GM23338 (cell line): ENCODE data around the gene C1orf185. TPM values are rescaled to one million over a fixed set of nuclear protein-coding genes. Genes with fewer than 3 reads are reported as not detected.
"Not testable (repeated sequence)": the region's sequence is repeated elsewhere in the genome, so short reads cannot be mapped to it uniquely, and the experiment has no call there.

Experiments used
- ATAC-seq: fragments of 200-7000 bp; cut with Tn5 transposase; 3 replicates; pipeline ENCODE4 v1.9.1; 2020
- DNase-seq: peaks from one replicate; pipeline ENCODE4 v3.0.0-alpha.2; 2015; ENCODE audit warnings: low spot score
- H2AFZ ChIP-seq: fragments of 200-600 bp; sonication (generic); 2 replicates; pipeline ENCODE4 v1.8.0; 2016; ENCODE audit warnings: antibody characterized with exemption, mild to moderate bottlenecking, moderate library complexity
- H3F3A ChIP-seq: fragments of 200-600 bp; sonication (generic); replicated peaks from 2 replicates; pipeline ENCODE4 v1.8.0; 2017; ENCODE audit warnings: antibody characterized with exemption, mixed run types, low read depth
- H3K27ac ChIP-seq: fragments of 200-600 bp; sonication (generic); 2 replicates; pipeline ENCODE4 v1.6.1; 2016; ENCODE audit warnings: low read depth
- H3K27me3 ChIP-seq: fragments of 200-600 bp; sonication (generic); 2 replicates; pipeline ENCODE4 v1.8.0; 2016; ENCODE audit warnings: mild to moderate bottlenecking, mixed run types, moderate library complexity; ENCODE audit not compliant: insufficient read depth
- H3K36me3 ChIP-seq: fragments of 200-600 bp; sonication (generic); 2 replicates; pipeline ENCODE4 v1.8.0; 2016; ENCODE audit warnings: mild to moderate bottlenecking; ENCODE audit not compliant: insufficient read depth
- H3K4me1 ChIP-seq: fragments of 200-600 bp; sonication (generic); 2 replicates; pipeline ENCODE4 v1.8.0; 2016; ENCODE audit warnings: mild to moderate bottlenecking, moderate library complexity; ENCODE audit not compliant: insufficient read depth
- H3K4me2 ChIP-seq: fragments of 200-600 bp; sonication (generic); 2 replicates; pipeline ENCODE4 v1.7.1; 2017; ENCODE audit warnings: mixed run types
- H3K4me3 ChIP-seq: fragments of 200-600 bp; sonication (generic); 2 replicates; pipeline ENCODE4 v1.6.1; 2016; ENCODE audit warnings: mixed run types
- H3K79me2 ChIP-seq: fragments of 200-600 bp; sonication (generic); replicated peaks from 2 replicates; pipeline ENCODE4 v1.8.0; 2017; ENCODE audit warnings: mild to moderate bottlenecking; ENCODE audit not compliant: insufficient read depth
- H3K9me2 ChIP-seq: fragments of 200-600 bp; sonication (generic); 2 replicates; pipeline ENCODE4 v1.8.0; 2017; ENCODE audit not compliant: insufficient read depth
- H4K20me1 ChIP-seq: fragments of 200-600 bp; sonication (generic); replicated peaks from 2 replicates; pipeline ENCODE4 v1.8.0; 2017; ENCODE audit warnings: mild to moderate bottlenecking; ENCODE audit not compliant: insufficient read depth
- H3K27ac Mint-ChIP-seq: 2 replicates; pipeline ENCODE4 v1.8.0; 2020; ENCODE audit warnings: inconsistent platforms, mild to moderate bottlenecking, moderate library complexity, mixed read lengths
- H3K27me3 Mint-ChIP-seq: 3 replicates; pipeline ENCODE4 v1.8.0; 2022; ENCODE audit warnings: low read depth, mild to moderate bottlenecking, moderate library complexity, mixed read lengths, inconsistent platforms; ENCODE audit not compliant: insufficient read depth, poor library complexity
- H3K36me3 Mint-ChIP-seq: 3 replicates; pipeline ENCODE4 v1.8.0; 2021; ENCODE audit warnings: low read depth, mild to moderate bottlenecking, inconsistent platforms, moderate library complexity, mixed read lengths
- H3K4me1 Mint-ChIP-seq: 3 replicates; pipeline ENCODE4 v1.8.0; 2020; ENCODE audit warnings: mild to moderate bottlenecking, inconsistent platforms, mixed read lengths
- H3K4me3 Mint-ChIP-seq: 3 replicates; pipeline ENCODE4 v1.8.0; 2021; ENCODE audit warnings: moderate library complexity, mild to moderate bottlenecking, inconsistent platforms, mixed read lengths
- H3K9me3 Mint-ChIP-seq: 3 replicates; pipeline ENCODE4 v1.8.0; 2020; ENCODE audit warnings: moderate library complexity, mild to moderate bottlenecking, inconsistent platforms, mixed read lengths
- CREB1 ChIP-seq: fragments of 250-450 bp; sonication (Bioruptor Pico); IDR thresholded peaks from 2 replicates; pipeline ENCODE4 v1.5.0; 2020; ENCODE audit warnings: low read depth, mild to moderate bottlenecking, moderate library complexity
- EZH2phosphoT487 ChIP-seq: fragments of 200-600 bp; sonication (generic); IDR thresholded peaks from one replicate; pipeline ENCODE4 v1.8.1; 2018; ENCODE audit warnings: antibody characterized with exemption; ENCODE audit not compliant: unreplicated experiment
- JUNB ChIP-seq: IDR thresholded peaks from one replicate; pipeline ENCODE4 v1.6.1; 2016; ENCODE audit warnings: antibody characterized with exemption; ENCODE audit not compliant: unreplicated experiment
- ZNF114 ChIP-seq: fragments of 250-450 bp; sonication (Bioruptor Pico); IDR thresholded peaks from 2 replicates; pipeline ENCODE4 v1.5.0; 2020; ENCODE audit warnings: mild to moderate bottlenecking, moderate library complexity
- ZNF331 ChIP-seq: fragments of 250-450 bp; sonication (Bioruptor Pico); IDR thresholded peaks from 2 replicates; pipeline ENCODE4 v1.5.0; 2020; ENCODE audit warnings: low read depth, mild to moderate bottlenecking, moderate library complexity
- polyA plus RNA-seq: library from polyadenylated mRNA; unstranded; fragments of >200 nt; fragmentation: Nextera tagmentation; extraction: Ambion mirVana; gene quantifications from 2 replicates; pipeline ENCODE4 v1.2.1, GENCODE V29; 2016
- total RNA-seq: library from RNA; depleted of rRNA; stranded (reverse); fragments of >200 nt; shearing (Covaris generic); gene quantifications from 2 replicates; pipeline ENCODE4 v1.2.3, GENCODE V29; 2014
- TF ChIP-seq, protein P1 (sequence below): IDR thresholded peaks from 2 replicates; pipeline ENCODE4 v1.6.1; 2016; ENCODE audit warnings: antibody characterized with exemption
- TF ChIP-seq, protein P2 (sequence below), 2 experiments: fragments of 200-600 bp in 1 of 2; sonication (generic) in 1 of 2; conservative IDR thresholded peaks; 2 replicates each; pipeline versions ENCODE4 v1.5.1 to v1.6.1; 2016 to 2017; ENCODE audit warnings: antibody characterized with exemption in 2 of 2, low read depth in 2 of 2, mild to moderate bottlenecking in 2 of 2, moderate library complexity in 1 of 2

The C1orf185 gene
- total and polyA plus RNA-seq, 2 experiments from 2014 or later, result not detected

DNA sequence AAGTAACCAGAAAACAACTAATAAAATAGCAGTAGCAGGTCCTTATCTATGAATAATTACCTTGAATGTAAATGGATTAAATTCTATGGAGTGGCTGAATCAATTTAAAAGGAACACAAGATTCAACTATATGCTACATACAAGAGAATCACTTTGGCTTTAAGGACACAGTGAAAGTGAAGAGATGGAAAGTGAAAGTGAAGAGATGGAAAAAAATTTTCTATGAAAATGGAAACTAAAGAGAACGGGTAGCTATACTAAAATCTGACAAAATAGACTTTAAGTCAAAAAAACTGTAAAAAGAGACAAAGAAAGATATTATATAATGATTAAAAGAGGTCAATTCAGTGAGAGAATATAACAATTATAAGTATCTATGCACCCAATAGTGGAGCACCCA lies 54.7 kb downstream of the C1orf185 start:
- Mint-ChIP-seq H3K4me1 (no peaks in the 10 kb centered on the region), H3K9me3 (peaks cover 8% of the 10 kb centered on the region; the same call in 2 of the 3 replicates)
- DNase-seq, result no peak

DNA sequence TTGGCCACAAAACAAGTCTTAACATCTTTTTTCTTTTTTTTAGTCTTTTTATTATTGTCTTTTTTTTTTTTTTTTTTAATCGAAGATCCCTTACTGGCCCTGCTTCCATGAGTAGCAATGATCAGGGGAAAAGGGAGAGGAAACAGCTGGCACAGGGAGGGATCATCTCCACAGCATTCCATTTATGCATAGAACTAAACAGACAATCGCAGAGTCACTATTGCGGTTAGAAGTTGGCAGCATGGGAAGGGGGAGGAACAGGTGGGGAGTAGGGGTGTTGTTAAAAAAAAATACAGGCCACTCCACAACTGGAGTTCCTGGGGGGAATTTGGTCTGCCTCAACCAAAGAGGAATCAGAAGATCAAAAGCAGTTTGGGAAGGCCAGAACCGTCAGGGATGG lies 55.4 kb downstream of the C1orf185 start:
- no peaks in the 10 kb centered on the region for H3K79me2 ChIP-seq
- ATAC-seq (no peak), DNase-seq (no peak)
- no peak overlapping the region for H2AFZ ChIP-seq
- H3K27ac ChIP-seq, result no peak overlapping the region
- H3K4me1 ChIP-seq, result no peaks in the 10 kb centered on the region
- TF ChIP-seq EZH2phosphoT487 (no peak), JUNB (no peak), ZNF331 (CRISPR knock-in tag) (no peak), CREB1 (CRISPR knock-in tag) (no peak)
- TF ChIP-seq, protein P1, sequence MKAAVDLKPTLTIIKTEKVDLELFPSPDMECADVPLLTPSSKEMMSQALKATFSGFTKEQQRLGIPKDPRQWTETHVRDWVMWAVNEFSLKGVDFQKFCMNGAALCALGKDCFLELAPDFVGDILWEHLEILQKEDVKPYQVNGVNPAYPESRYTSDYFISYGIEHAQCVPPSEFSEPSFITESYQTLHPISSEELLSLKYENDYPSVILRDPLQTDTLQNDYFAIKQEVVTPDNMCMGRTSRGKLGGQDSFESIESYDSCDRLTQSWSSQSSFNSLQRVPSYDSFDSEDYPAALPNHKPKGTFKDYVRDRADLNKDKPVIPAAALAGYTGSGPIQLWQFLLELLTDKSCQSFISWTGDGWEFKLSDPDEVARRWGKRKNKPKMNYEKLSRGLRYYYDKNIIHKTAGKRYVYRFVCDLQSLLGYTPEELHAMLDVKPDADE, result no peak
- TF ChIP-seq, protein P2, sequence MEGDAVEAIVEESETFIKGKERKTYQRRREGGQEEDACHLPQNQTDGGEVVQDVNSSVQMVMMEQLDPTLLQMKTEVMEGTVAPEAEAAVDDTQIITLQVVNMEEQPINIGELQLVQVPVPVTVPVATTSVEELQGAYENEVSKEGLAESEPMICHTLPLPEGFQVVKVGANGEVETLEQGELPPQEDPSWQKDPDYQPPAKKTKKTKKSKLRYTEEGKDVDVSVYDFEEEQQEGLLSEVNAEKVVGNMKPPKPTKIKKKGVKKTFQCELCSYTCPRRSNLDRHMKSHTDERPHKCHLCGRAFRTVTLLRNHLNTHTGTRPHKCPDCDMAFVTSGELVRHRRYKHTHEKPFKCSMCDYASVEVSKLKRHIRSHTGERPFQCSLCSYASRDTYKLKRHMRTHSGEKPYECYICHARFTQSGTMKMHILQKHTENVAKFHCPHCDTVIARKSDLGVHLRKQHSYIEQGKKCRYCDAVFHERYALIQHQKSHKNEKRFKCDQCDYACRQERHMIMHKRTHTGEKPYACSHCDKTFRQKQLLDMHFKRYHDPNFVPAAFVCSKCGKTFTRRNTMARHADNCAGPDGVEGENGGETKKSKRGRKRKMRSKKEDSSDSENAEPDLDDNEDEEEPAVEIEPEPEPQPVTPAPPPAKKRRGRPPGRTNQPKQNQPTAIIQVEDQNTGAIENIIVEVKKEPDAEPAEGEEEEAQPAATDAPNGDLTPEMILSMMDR (conservative IDR thresholded peaks at IDR 0.05; ENCODE audit: low read depth in 2 of 2), result no peak
- H3K36me3 ChIP-seq, result no peaks in the 10 kb centered on the region
- no peaks in the 10 kb centered on the region for H3K27me3 ChIP-seq
- no peaks in the 10 kb centered on the region for H3F3A ChIP-seq
- Mint-ChIP-seq H3K9me3 (peaks cover 8% of the 10 kb centered on the region; the same call in 2 of the 3 replicates), H3K27ac (peak overlapping the region; percentile 46; the same call in 1 of the 2 replicates), H3K27me3 (no peaks in the 10 kb centered on the region), H3K4me1 (no peaks in the 10 kb centered on the region), H3K4me3 (no peak overlapping the region), H3K36me3 (no peaks in the 10 kb centered on the region)
- no peaks in the 10 kb centered on the region for H3K9me2 ChIP-seq
- H3K4me3 ChIP-seq, result no peak overlapping the region
- H4K20me1 ChIP-seq, result no peaks in the 10 kb centered on the region
- H3K4me2 ChIP-seq, result no peak overlapping the region

More for the DNA sequence above, 54.7 kb downstream of the C1orf185 start:
- Histone ChIP-seq H3K79me2 (no peaks in the 10 kb centered on the region), H3K36me3 (no peaks in the 10 kb centered on the region), H3F3A (no peaks in the 10 kb centered on the region), H3K4me1 (no peaks in the 10 kb centered on the region), H4K20me1 (no peaks in the 10 kb centered on the region), H3K4me3 (no peak overlapping the region), H3K27ac (no peak overlapping the region), H2AFZ (no peak overlapping the region), H3K9me2 (no peaks in the 10 kb centered on the region), H3K27me3 (no peaks in the 10 kb centered on the region), H3K4me2 (no peak overlapping the region)
- Mint-ChIP-seq H3K27me3 (no peaks in the 10 kb centered on the region), H3K4me3 (no peak overlapping the region), H3K36me3 (no peaks in the 10 kb centered on the region), H3K27ac (no peak overlapping the region)
- ATAC-seq, result no peak
- no peak for TF ChIP-seq ZNF331 (CRISPR knock-in tag)

DNA sequence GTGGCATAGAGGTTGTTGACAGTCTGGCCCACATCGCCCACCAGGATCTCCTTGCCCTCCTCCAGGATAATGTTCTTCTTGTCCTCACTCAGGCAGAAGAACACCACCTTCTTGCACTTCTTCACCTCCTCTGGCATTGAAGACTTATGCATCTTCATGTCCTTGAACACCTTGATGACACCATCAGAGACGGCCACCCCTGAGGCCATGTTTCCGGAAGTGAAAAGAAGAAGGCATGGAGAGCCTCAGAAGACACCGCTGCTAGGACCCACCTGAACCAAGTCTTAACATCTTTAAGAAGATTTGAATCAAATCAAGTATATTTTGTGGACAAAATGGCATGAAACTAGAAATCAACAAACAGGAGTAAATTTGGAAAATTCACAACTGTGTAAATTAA lies 56.2 kb downstream of the C1orf185 start:
- Histone ChIP-seq H3F3A (no peaks in the 10 kb centered on the region), H3K79me2 (no peaks in the 10 kb centered on the region), H4K20me1 (no peaks in the 10 kb centered on the region), H2AFZ (no peak overlapping the region), H3K27me3 (no peaks in the 10 kb centered on the region), H3K4me2 (no peak overlapping the region), H3K36me3 (no peaks in the 10 kb centered on the region), H3K27ac (no peak overlapping the region), H3K4me1 (no peaks in the 10 kb centered on the region), H3K4me3 (no peak overlapping the region), H3K9me2 (no peaks in the 10 kb centered on the region)
- Mint-ChIP-seq H3K36me3 (no peaks in the 10 kb centered on the region), H3K4me3 (no peak overlapping the region), H3K27me3 (no peaks in the 10 kb centered on the region), H3K4me1 (no peaks in the 10 kb centered on the region), H3K27ac (no peak overlapping the region), H3K9me3 (peaks cover 8% of the 10 kb centered on the region; the same call in 2 of the 3 replicates)
- DNase-seq (no peak), ATAC-seq (no peak)
- TF ChIP-seq ZNF114 (CRISPR knock-in tag) (no peak), EZH2phosphoT487 (no peak)

DNA sequence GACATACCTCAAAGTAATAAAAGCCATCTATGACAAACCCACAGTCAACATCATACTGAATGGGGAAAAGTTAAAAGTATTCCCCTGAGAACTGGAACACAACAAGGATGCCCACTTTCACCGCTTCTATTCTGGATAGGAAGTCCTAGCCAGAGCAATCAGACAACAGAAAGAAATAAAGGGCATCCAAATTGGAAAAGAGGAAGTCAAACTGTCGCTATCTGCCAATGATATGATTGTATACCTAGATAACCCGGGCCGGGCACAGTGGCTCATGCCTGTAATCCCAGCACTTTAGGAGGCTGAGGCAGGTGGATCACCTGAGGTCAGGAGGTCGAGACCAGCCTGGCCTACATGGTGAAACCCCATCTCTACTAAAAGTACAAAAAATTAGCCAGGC lies 60.5 kb downstream of the C1orf185 start:
- not testable (repeated sequence) for H3F3A ChIP-seq, DNase-seq, H3K9me3 Mint-ChIP-seq, ATAC-seq, H3K27ac ChIP-seq, H3K36me3 ChIP-seq, H3K36me3 Mint-ChIP-seq, H3K4me3 Mint-ChIP-seq, H3K4me1 Mint-ChIP-seq, H3K27me3 Mint-ChIP-seq, H3K27me3 ChIP-seq, H4K20me1 ChIP-seq, H3K4me2 ChIP-seq, H3K79me2 ChIP-seq, H3K4me1 ChIP-seq, H3K27ac Mint-ChIP-seq, H3K4me3 ChIP-seq, H3K9me2 ChIP-seq, H2AFZ ChIP-seq
